Mononuclear cell (primary cell): ENCODE data around the gene TRAPPC2B. TPM values are rescaled to one million over a fixed set of nuclear protein-coding genes. Genes with fewer than 3 reads are reported as not detected.

Experiments
- H3K27me3 ChIP-seq: 2 replicates; pipeline ENCODE4 v1.6.0; 2011; ENCODE audit warnings: low read length, control low read depth; ENCODE audit not compliant: insufficient read depth
- H3K4me1 ChIP-seq: 2 replicates; pipeline ENCODE4 v1.5.1; 2011; ENCODE audit warnings: mild to moderate bottlenecking, low read length, control low read depth; ENCODE audit not compliant: insufficient read depth
- H3K4me3 ChIP-seq: 2 replicates; pipeline ENCODE4 v1.5.1; 2011; ENCODE audit warnings: mild to moderate bottlenecking, low read length, moderate library complexity
- H3K9me3 ChIP-seq: 2 replicates; pipeline ENCODE4 v1.5.1; 2011; ENCODE audit warnings: low read depth, mild to moderate bottlenecking, control low read depth, low read length
- total RNA-seq: library from RNA; depleted of rRNA; stranded (reverse); fragments of >200 nt; gene quantifications from one replicate; pipeline ENCODE4 v1.2.3, GENCODE V29; 2012

The TRAPPC2B gene
- total RNA-seq, 1 donor = 10.9 TPM

DNA sequence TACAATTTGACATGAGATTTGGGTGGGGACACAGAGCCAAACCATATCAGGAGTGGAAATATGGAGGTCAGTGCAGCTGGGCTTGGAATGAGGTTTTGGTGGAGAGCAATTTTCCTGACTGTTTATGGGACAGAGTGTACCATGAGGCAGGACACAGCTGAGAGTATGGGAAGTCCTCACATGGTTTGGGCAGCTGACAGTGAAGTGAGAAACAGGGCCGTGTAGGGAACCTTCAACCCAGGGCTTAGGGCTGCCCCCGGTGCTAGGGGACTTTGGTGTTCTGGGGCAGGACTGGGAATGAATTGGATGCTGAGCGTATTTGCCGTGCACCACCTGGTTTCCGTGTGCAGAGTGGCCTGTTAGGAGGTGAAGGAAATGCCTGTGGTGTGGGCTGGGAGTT, 32.4 kb downstream of the TRAPPC2B start:
- no peak overlapping the region for H3K4me3 ChIP-seq

DNA sequence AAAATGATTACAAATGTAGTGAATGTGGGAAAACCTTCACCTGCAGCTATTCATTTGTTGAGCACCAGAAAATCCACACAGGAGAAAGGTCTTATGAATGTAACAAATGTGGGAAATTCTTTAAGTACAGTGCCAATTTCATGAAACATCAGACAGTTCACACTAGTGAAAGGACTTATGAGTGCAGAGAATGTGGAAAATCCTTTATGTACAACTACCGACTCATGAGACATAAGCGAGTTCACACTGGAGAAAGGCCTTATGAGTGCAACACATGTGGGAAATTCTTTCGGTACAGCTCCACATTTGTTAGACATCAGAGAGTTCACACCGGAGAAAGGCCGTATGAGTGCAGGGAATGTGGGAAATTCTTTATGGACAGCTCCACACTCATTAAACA, 35.5 kb downstream of the TRAPPC2B start:
- Histone ChIP-seq H3K27me3 (no peaks in the 10 kb centered on the region), H3K4me3 (no peak overlapping the region), H3K9me3 (peaks cover 23% of the 10 kb centered on the region), H3K4me1 (no peaks in the 10 kb centered on the region)

More for the DNA sequence above, 32.4 kb downstream of the TRAPPC2B start:
- Histone ChIP-seq H3K9me3 (peaks cover 20% of the 10 kb centered on the region), H3K27me3 (no peaks in the 10 kb centered on the region), H3K4me1 (peaks cover 4% of the 10 kb centered on the region)

DNA sequence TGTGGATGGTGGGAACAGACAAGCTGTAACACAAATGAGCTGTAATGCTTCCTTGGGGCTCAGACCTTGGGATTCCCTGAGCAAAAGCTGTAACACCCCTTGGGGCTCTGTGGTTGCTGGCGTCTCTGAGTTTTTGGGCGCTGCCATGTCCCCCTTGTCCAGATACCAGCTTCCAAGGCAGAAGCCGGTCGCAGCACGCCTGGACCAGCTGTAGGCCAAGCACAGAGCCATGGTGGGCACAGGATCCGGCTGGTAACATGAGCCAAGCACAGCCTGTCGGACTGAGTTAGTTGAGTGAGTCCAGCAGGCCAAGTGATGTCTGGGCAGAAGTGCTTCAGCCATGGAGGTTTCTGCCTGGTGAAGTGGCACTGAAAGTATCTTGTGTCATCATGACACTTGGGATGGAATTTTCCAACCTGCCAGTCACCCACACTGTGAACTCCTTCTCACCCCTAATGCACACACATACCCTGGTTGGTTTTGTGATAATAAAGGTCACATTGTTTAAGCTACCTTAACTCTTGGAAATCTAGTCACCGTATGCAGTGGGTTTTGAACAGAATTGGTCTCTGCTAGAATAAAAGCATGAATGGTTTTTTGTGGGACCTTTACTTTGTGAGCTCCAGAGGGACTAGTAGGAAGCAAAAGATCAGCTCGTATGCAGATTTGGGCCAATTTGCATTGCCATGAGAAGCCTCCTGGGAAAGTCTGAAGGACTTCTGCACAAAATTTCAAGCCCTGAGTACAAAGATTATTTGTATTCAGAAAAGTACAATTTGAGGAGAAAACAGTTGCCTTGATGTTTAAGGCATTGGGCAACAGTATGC, 40.6 kb downstream of the TRAPPC2B start:
- Histone ChIP-seq H3K4me1 (no peaks in the 10 kb centered on the region), H3K27me3 (no peaks in the 10 kb centered on the region), H3K9me3 (peaks cover 12% of the 10 kb centered on the region), H3K4me3 (no peak overlapping the region)

DNA sequence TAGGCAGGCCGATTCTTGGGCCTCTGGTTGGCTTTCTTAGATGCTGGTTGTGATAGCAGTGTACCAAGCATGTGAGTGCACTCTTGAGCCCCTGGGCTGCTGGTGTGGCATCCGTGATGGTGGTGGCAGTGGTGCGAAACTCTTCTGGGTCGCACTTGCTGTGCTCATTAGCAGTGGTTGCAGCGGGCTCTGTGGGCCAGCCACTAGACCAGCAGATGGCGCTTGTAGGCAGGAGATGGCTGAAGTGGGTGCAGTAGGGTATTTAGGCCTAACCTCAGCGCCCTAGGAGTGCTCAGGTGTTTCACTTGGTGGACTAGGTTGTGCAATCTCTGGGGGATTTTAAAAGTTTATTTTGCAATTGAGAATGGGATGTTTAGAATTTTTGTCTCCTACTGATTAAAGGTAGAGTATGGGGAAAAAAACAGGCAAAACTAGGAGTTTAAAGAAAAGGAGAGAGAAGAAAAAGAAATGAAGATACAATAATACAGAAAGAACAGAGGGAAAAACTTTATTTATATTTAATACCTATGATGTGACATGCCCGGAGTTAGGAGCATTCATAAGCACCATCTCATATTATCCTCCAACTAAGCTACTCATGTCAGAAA, 43.3 kb downstream of the TRAPPC2B start:
- no peak overlapping the region for H3K4me3 ChIP-seq
- no peaks in the 10 kb centered on the region for H3K9me3 ChIP-seq
- H3K27me3 ChIP-seq = no peaks in the 10 kb centered on the region
- peaks cover 7% of the 10 kb centered on the region for H3K4me1 ChIP-seq

DNA sequence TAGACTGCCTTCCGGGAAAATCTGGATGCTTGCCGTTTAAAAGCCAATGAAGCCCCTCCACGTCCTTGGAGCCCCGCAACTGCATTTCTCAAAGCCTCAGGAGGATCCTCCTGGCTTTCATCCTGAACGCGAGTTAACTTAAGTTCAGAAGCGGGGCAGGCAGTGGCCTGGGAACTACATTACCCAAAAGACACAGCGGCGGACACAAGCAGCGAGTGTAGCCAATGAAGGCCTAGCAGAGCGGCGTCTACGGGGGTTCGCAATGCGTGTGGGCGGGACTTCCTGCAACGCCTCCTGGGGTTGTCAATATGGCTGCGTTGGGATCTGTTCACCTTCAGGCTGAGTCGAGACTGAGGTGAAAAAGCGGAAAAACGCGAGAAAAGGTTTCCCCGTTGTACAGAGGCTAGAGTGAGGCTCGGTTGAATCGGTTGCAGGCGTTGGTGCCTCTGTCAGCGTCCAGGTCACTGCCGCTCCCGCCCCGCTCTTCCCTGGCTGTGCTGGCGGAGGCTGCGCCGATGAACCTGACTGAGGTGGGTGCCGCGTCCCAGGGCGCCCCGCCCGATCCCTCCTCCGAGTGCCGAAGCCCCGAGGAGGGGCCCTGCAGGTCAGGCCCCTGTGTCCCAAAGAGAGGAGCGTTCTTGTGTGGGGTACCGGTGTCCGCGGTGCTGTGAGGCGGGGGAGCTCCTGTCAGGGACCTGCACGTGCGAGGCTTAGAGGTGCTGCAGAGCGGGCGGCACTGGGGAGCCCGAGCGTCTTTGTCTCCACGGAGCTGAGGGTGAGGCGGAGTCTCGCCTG, 47.7 kb downstream of the TRAPPC2B start, which contains the start of gene ZNF17:
TSS of gene ZNF17 (plus strand) at position 285 of the 795 bp plus-strand sequence. CDS start 2,455 bp downstream, outside the sequence.
- Histone ChIP-seq H3K4me3 (peak within 1 kb of the TSS; percentile 84), H3K27me3 (no peaks in the 10 kb centered on the region), H3K4me1 (peaks cover 15% of the 10 kb centered on the region), H3K9me3 (no peaks in the 10 kb centered on the region)

Other genes starting within 250 kb of the TRAPPC2B start
- not detected for gene USP29, start 243.6 kb upstream of the TRAPPC2B start, total RNA-seq
- gene ZIM3, start 218.3 kb upstream of the TRAPPC2B start, total RNA-seq = 0.10 TPM
- gene DUXA, start 196.1 kb upstream of the TRAPPC2B start, total RNA-seq = not detected
- 37.5 TPM for gene ZNF264, start 172.1 kb upstream of the TRAPPC2B start, total RNA-seq
- 0.31 TPM for gene AURKC, start 132.5 kb upstream of the TRAPPC2B start, total RNA-seq
- 78.5 TPM for gene ZNF805, start 122.9 kb upstream of the TRAPPC2B start, total RNA-seq
- 90.5 TPM for gene ZNF460, start 83.1 kb upstream of the TRAPPC2B start, total RNA-seq
- 5.6 TPM for gene ZNF543, start 43.1 kb upstream of the TRAPPC2B start, total RNA-seq
- gene ZNF304, start 12.3 kb upstream of the TRAPPC2B start, total RNA-seq = 4.5 TPM
- gene ZNF547, start within 50 bp of the TRAPPC2B start, total RNA-seq = 1.0 TPM
- 46.3 TPM for gene ZNF548, start 26.3 kb downstream of the TRAPPC2B start, total RNA-seq
- gene ZNF17, start 47.6 kb downstream of the TRAPPC2B start, total RNA-seq = 8.1 TPM
- gene ZNF749, start 71.8 kb downstream of the TRAPPC2B start, total RNA-seq = 5.0 TPM
- gene VN1R1, start 93.6 kb downstream of the TRAPPC2B start, total RNA-seq = 0.21 TPM
- 2.6 TPM for gene ZNF772, start 114.0 kb downstream of the TRAPPC2B start, total RNA-seq
- gene ZNF419, start 124.2 kb downstream of the TRAPPC2B start, total RNA-seq = 7.6 TPM
- 11.3 TPM for gene ZNF773, start 136.4 kb downstream of the TRAPPC2B start, total RNA-seq
- 8.1 TPM for gene ZNF549, start 163.8 kb downstream of the TRAPPC2B start, total RNA-seq
- 13.5 TPM for gene ZNF550, start 196.3 kb downstream of the TRAPPC2B start, total RNA-seq
- gene ZNF416, start 215.4 kb downstream of the TRAPPC2B start, total RNA-seq = 5.7 TPM
- gene ZIK1, start 220.6 kb downstream of the TRAPPC2B start, total RNA-seq = 8.4 TPM
- gene ZNF530, start 236.3 kb downstream of the TRAPPC2B start, total RNA-seq = 2.1 TPM